ENCODE measurements around the gene MGAM2.
A peak's percentile ranks its signal among the peaks of the same experiment; 100 is the strongest.

MGAM2 gene

GRCh38 chr7:142152076-142152475 lies 40.6 kb downstream of the MGAM2 start:
- no peaks in the 10 kb centered on the region for H3K27me3 ChIP-seq (ENCODE audit: insufficient read depth, poor library complexity, severe bottlenecking)
- DNase-seq (ENCODE audit: low read depth in 1 of 2, low spot score in 1 of 2) = no peak

GRCh38 chr7:142153400-142153799 lies 41.9 kb downstream of the MGAM2 start:
- DNase-seq (ENCODE audit: low read depth in 1 of 2, low spot score in 1 of 2) = peak in 1 of 2 experiments; percentile 17
- no peak overlapping the region for H3K27ac ChIP-seq (replicated peaks)
- H3K27me3 ChIP-seq (ENCODE audit: insufficient read depth, poor library complexity, severe bottlenecking) = no peaks in the 10 kb centered on the region
- TF ChIP-seq GABPA (IDR thresholded peaks at IDR 0.05; ENCODE audit: low read depth) = no peak
- TF ChIP-seq POLR2AphosphoS5 (IDR thresholded peaks at IDR 0.05; ENCODE audit: low read depth) = no peak
- TF ChIP-seq CTCF (IDR thresholded peaks at IDR 0.05; ENCODE audit: insufficient read depth, low read length) = peak; percentile 11
- H3K4me3 ChIP-seq (replicated peaks; ENCODE audit: insufficient read depth, low read length) = no peak overlapping the region

More at GRCh38 chr7:142152076-142152475, 40.6 kb downstream of the MGAM2 start:
- H3K4me3 ChIP-seq (replicated peaks; ENCODE audit: insufficient read depth, low read length) = no peak overlapping the region
- no peak overlapping the region for H3K27ac ChIP-seq (replicated peaks)
- TF ChIP-seq CTCF (IDR thresholded peaks at IDR 0.05; ENCODE audit: insufficient read depth, low read length) (no peak), GABPA (IDR thresholded peaks at IDR 0.05; ENCODE audit: low read depth) (no peak), POLR2AphosphoS5 (IDR thresholded peaks at IDR 0.05; ENCODE audit: low read depth) (no peak)

GRCh38 chr7:142158736-142159496 lies 47.4 kb downstream of the MGAM2 start:
- H3K27me3 ChIP-seq (ENCODE audit: insufficient read depth, poor library complexity, severe bottlenecking) = no peaks in the 10 kb centered on the region
- no peak for DNase-seq (ENCODE audit: low read depth in 1 of 2, low spot score in 1 of 2)
- no peak for TF ChIP-seq REST (IDR thresholded peaks at IDR 0.05; ENCODE audit: insufficient replicate concordance, low read depth)
- H3K27ac ChIP-seq (replicated peaks) = no peak overlapping the region
- no peak overlapping the region for H3K4me3 ChIP-seq (replicated peaks; ENCODE audit: insufficient read depth, low read length)

GRCh38 chr7:142161921-142162320 lies 50.4 kb downstream of the MGAM2 start:
- H3K27ac ChIP-seq (replicated peaks) = no peak overlapping the region
- DNase-seq (ENCODE audit: low read depth in 1 of 2, low spot score in 1 of 2) = no peak
- TF ChIP-seq POLR2AphosphoS5 (IDR thresholded peaks at IDR 0.05; ENCODE audit: low read depth) (no peak), CTCF (IDR thresholded peaks at IDR 0.05; ENCODE audit: insufficient read depth, low read length) (no peak), GABPA (IDR thresholded peaks at IDR 0.05; ENCODE audit: low read depth) (no peak), REST (IDR thresholded peaks at IDR 0.05; ENCODE audit: insufficient replicate concordance, low read depth) (no peak), SPI1 (IDR thresholded peaks at IDR 0.05; ENCODE audit: borderline replicate concordance, low read depth) (no peak)
- no peaks in the 10 kb centered on the region for H3K27me3 ChIP-seq (ENCODE audit: insufficient read depth, poor library complexity, severe bottlenecking)
- no peak overlapping the region for H3K4me3 ChIP-seq (replicated peaks; ENCODE audit: insufficient read depth, low read length)

Data from HL-60 (cell line).